BJ (cell line): ENCODE measurements around the gene MUCL3. TPM values are rescaled to one million over a fixed set of nuclear protein-coding genes. Genes with fewer than 3 reads are reported as not detected.

Experiments
- CTCF ChIA-PET: fragments of 350-600 bp; formaldehyde crosslinking; extraction: SDS; loops from one replicate; lab custom pipeline; 2021; ENCODE audit warnings: antibody characterized with exemption, inconsistent platforms; lab: Yijun Ruan, JAX
- POLR2A ChIA-PET: fragments of 300-600 bp; sonication (Branson Sonifier 250); formaldehyde crosslinking; extraction: SDS; loops from one replicate; lab custom pipeline; 2021; ENCODE audit warnings: antibody characterized with exemption; lab: Charles Lee
- DNase-seq: peaks from one replicate; pipeline ENCODE4 v3.0.0-alpha.2; 2011; ENCODE audit warnings: low read depth
- H3K27me3 ChIP-seq: 2 replicates; pipeline ENCODE4 v1.6.0; 2011; ENCODE audit warnings: low read length; ENCODE audit not compliant: control insufficient read depth, insufficient read depth
- H3K36me3 ChIP-seq: 2 replicates; pipeline ENCODE4 v1.5.1; 2011; ENCODE audit warnings: low read length; ENCODE audit not compliant: control insufficient read depth, insufficient read depth
- H3K4me3 ChIP-seq: 2 replicates; pipeline ENCODE4 v1.5.1; 2011; ENCODE audit warnings: low read depth, mild to moderate bottlenecking, control low read depth, low read length
- CTCF ChIP-seq: IDR thresholded peaks from 2 replicates; pipeline ENCODE4 v1.5.1; 2011; ENCODE audit warnings: low read depth, mild to moderate bottlenecking, control low read depth, inconsistent platforms, low read length, moderate library complexity; ENCODE audit not compliant: insufficient read depth
- polyA plus RNA-seq: library from polyadenylated mRNA; depleted of rRNA; stranded (reverse); fragments of >200 nt; gene quantifications from 2 replicates; pipeline ENCODE4 v1.2.3, GENCODE V29; 2011

Gene MUCL3
- polyA plus RNA-seq, 1 experiment: not detected

GRCh38 chr6:30912746-30913520 is 27.8 kb upstream of the MUCL3 start:
- H3K27me3 ChIP-seq: no peaks in the 10 kb centered on the region
- H3K4me3 ChIP-seq: no peak overlapping the region
- no peak for TF ChIP-seq CTCF
- POLR2A ChIA-PET: interaction anchor here (0.6 to 1.5 kb wide), 3 partner anchors 92 to 180 kb away, joined by 3 to 15 read pairs (median 4); no protein-coding TSS in a partner anchor
- peaks cover 24% of the 10 kb centered on the region for H3K36me3 ChIP-seq
- DNase-seq: no peak
- CTCF ChIA-PET: interaction anchor here (0.8 to 12.2 kb wide), 17 partner anchors 7 to 240 kb away, joined by 3 to 194 read pairs (median 22); partner anchors contain the start of genes DDR1, DHX16 and SFTA2

DNA sequence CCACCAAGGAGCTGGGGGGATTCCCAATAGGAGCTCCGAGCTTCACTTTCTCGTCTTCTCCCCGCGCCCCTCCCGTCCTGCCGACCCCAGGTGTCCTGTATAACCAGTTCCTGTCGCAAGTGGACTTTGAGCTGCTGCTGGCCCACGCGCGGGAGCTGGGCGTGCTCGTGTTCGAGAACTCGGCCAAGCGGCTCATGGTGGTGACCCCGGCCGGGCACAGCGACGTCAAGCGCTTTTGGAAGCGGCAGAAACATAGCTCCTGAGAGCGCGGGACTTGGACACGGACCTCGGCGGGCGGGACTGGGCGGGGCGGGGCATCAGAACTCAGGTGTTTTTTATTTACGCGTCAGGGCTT is 27.1 kb upstream of the MUCL3 start:
- TF ChIP-seq CTCF: no peak
- H3K36me3 ChIP-seq: peaks cover 24% of the 10 kb centered on the region
- CTCF ChIA-PET: interaction anchor here (0.6 to 12.2 kb wide), 24 partner anchors 8 to 241 kb away, joined by 3 to 194 read pairs (median 10); partner anchors contain the start of genes DDR1, DHX16 and SFTA2
- no peaks in the 10 kb centered on the region for H3K27me3 ChIP-seq
- no peak for DNase-seq
- POLR2A ChIA-PET: interaction anchor here (0.6 to 1.5 kb wide), 3 partner anchors 93 to 179 kb away, joined by 3 to 15 read pairs (median 4); no protein-coding TSS in a partner anchor
- peak overlapping the region; percentile 37 for H3K4me3 ChIP-seq

- Histone ChIP-seq H3K4me3 (peak within 1 kb of the TSS; percentile 37), H3K27me3 (no peaks in the 10 kb centered on the region), H3K36me3 (peaks cover 24% of the 10 kb centered on the region)
- peak; percentile 49 for TF ChIP-seq CTCF
- DNase-seq: peak; percentile 64
- CTCF ChIA-PET: interaction anchor here (0.6 to 12.2 kb wide), 34 partner anchors 8 to 242 kb away, joined by 3 to 194 read pairs (median 6); partner anchors contain the start of genes CDSN, DDR1, DHX16 and MUCL3
- POLR2A ChIA-PET: interaction anchor here (0.6 to 1.5 kb wide), 2 partner anchors 157 to 178 kb away, joined by 4 to 15 read pairs; no protein-coding TSS in a partner anchor
These were observed 26.5 kb upstream of the MUCL3 start, which contains the start of gene VARS2 for GRCh38 chr6:30914076-30914853. Gene VARS2, plus strand, starts transcription at chr6:30914238. Its CDS starts 599 bp downstream, at chr6:30914837.

- no peaks in the 10 kb centered on the region for H3K27me3 ChIP-seq
- peaks cover 24% of the 10 kb centered on the region for H3K36me3 ChIP-seq
- ChIA-PET POLR2A (interaction anchor here (1.5 kb wide), 1 partner anchor 156 kb away, joined by 4 read pairs; no protein-coding TSS in a partner anchor), CTCF (interaction anchor here (0.8 to 12.2 kb wide), 40 partner anchors 9 to 278 kb away, joined by 3 to 194 read pairs (median 6); partner anchors contain the start of genes CDSN, DDR1, DHX16 and MUCL3)
- no peak for TF ChIP-seq CTCF
- peak overlapping the region; percentile 37 for H3K4me3 ChIP-seq
- DNase-seq: no peak
These were observed 25.8 kb upstream of the MUCL3 start for GRCh38 chr6:30914854-30915590.
